ENCODE results near the gene SLC28A3.
"Not testable (repeated sequence)": the region's sequence is repeated elsewhere in the genome, so short reads cannot be mapped to it uniquely, and the experiment has no call there.

SLC28A3 gene

DNA sequence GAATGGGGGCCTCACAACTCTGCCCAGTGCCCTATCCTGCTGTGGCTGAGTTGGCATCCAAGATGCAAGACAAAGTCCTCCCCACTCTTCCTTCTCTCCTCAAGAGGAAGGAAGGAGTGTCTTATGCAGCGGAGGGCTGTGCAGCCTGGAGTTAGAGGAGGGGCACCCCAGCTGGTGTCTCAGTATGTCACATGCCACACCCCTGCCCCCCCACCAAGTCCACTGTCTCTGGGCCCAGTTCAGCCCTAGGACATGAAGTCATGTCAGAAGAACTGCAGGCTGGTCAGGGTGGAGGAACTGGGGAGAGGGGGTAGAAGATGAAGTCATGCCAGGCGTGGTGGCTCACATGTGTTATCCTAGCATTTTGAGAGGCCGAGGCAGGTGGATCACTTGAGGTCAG lies 28.0 kb upstream of the SLC28A3 start:
- no peak for DNase-seq (ENCODE audit: low read depth)
- TF ChIP-seq, protein P1, sequence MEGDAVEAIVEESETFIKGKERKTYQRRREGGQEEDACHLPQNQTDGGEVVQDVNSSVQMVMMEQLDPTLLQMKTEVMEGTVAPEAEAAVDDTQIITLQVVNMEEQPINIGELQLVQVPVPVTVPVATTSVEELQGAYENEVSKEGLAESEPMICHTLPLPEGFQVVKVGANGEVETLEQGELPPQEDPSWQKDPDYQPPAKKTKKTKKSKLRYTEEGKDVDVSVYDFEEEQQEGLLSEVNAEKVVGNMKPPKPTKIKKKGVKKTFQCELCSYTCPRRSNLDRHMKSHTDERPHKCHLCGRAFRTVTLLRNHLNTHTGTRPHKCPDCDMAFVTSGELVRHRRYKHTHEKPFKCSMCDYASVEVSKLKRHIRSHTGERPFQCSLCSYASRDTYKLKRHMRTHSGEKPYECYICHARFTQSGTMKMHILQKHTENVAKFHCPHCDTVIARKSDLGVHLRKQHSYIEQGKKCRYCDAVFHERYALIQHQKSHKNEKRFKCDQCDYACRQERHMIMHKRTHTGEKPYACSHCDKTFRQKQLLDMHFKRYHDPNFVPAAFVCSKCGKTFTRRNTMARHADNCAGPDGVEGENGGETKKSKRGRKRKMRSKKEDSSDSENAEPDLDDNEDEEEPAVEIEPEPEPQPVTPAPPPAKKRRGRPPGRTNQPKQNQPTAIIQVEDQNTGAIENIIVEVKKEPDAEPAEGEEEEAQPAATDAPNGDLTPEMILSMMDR (IDR thresholded peaks at IDR 0.05; ENCODE audit: control insufficient read depth, extremely low read depth, insufficient read depth), result no peak
- H3K4me3 ChIP-seq (ENCODE audit: low read depth, low read length), result no peak overlapping the region

DNA sequence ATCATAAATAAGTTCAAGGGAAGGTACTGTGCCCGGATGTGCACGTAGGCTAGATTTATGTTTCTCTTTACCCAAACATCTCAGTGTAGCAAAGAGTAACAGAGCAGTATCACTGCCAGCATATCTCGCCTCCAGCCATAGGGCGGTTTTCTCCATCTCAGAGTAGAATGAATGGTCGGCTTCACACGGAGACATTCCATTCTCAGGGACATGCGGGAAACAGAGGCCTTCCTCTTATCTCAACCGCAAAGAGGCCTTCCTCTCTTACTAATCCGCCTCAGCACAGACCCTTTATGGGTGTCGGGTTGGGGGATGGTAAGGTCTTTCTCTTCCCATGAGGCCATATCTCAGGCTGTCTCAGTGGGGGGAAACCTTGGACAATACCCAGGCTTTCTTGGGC lies 27.2 kb upstream of the SLC28A3 start:
- DNase-seq (ENCODE audit: low read depth), result not testable (repeated sequence)

DNA sequence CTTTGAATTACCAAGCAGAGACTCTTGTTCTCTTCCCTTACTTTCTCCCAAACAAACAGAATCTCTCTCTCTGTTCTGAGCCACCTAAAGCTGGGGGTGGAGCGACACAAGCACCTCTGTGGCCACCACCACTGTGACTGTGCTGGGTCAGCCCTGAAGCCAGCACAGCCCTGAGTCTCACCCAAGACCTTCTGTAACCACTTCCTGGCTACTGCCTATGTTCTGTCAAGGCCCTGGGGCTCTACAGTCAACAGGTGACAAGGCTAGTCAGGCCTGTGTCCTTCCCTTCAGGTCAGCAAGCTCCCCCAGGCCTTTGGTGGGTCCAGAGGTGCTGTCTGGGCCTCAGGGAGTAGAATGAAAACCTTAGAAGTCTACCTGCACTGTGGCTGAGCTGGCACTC lies 26.1 kb upstream of the SLC28A3 start:
- TF ChIP-seq, protein P1 (IDR thresholded peaks at IDR 0.05; ENCODE audit: control insufficient read depth, extremely low read depth, insufficient read depth), result no peak
- no peak overlapping the region for H3K4me3 ChIP-seq (ENCODE audit: low read depth, low read length)
- DNase-seq (ENCODE audit: low read depth), result no peak

More for the DNA sequence above, 27.2 kb upstream of the SLC28A3 start:
- not testable (repeated sequence) for H3K4me3 ChIP-seq (ENCODE audit: low read depth, low read length)

DNA sequence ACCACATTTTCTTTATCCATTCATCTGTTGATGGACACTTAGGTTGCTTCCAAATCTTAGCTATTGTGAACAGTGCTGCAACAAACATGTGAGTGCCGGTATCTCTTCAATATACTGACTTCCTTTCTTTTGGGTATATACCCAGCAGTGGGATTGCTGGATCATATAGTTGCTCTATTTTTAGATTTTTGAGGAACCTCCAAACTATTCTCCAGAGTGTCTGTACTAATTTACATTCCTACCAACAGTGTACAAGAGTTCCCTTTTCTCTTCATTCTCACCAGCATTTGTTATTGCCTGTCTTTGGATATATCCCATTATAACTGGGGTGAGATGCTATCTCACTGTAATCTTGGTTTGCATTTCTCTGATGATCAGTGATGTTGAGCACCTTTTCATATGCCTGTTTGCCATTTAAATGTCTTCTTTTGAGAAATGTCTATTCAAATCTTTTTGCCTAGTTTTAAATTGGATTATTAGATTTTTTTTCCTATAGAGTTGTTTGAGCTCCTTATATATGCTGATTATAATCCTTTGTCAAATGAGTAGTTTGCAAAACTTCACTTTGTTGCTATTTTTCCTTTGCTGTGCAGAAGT lies 24.4 kb upstream of the SLC28A3 start:
- not testable (repeated sequence) for DNase-seq (ENCODE audit: low read depth); H3K4me3 ChIP-seq (ENCODE audit: low read depth, low read length)

DNA sequence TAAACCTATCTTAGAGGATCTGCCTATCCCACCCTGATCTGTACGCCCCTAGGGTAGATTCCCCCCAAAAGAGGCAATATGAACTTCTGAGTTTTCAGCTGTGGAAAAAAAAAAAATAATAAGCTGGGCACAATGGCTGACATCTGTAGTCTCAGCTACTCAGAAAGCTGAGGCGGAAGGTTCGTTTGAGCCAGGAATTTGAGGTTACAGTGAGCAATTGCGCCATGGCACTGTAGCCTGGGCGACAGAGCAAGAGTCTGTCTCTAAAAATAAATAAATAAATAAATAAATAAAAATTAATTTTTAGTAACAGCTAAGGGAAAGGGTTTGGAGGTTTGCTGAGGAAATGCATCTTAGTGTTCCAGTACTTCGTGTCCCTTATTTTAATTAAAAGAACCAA lies 21.1 kb upstream of the SLC28A3 start:
- TF ChIP-seq, protein P1 (IDR thresholded peaks at IDR 0.05; ENCODE audit: control insufficient read depth, extremely low read depth, insufficient read depth), result no peak
- no peak for DNase-seq (ENCODE audit: low read depth)
- H3K4me3 ChIP-seq (ENCODE audit: low read depth, low read length), result no peak overlapping the region

GRCh38 chr9:84357275-84357674 lies 16.7 kb upstream of the SLC28A3 start:
- no peak for DNase-seq (ENCODE audit: low read depth)
- no peak overlapping the region for H3K4me3 ChIP-seq (ENCODE audit: low read depth, low read length)
- TF ChIP-seq, protein P1 (IDR thresholded peaks at IDR 0.05; ENCODE audit: control insufficient read depth, extremely low read depth, insufficient read depth), result no peak

GRCh38 chr9:84354035-84354434 lies 13.5 kb upstream of the SLC28A3 start:
- H3K4me3 ChIP-seq (ENCODE audit: low read depth, low read length), result no peak overlapping the region
- DNase-seq (ENCODE audit: low read depth), result no peak
- TF ChIP-seq, protein P1 (IDR thresholded peaks at IDR 0.05; ENCODE audit: control insufficient read depth, extremely low read depth, insufficient read depth), result no peak

DNA sequence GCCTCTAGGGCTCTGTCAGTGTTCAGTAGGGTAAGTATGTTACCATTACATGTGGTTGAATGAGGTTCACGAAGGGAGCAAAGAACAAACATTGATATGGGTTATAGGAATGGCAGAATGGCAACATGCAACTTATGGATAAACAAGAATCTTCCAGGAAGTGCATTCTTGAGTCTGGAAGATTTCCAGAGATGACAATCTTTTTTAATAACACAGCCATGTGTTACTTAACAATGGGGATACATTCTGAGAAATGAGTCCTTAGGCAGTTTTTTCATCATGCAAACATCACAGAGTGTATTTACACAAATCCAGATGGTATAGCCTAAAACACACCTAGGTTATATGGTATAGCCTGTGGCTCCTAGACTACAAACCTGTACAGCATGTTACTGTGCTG lies 9.1 kb upstream of the SLC28A3 start:
- no peak overlapping the region for H3K4me3 ChIP-seq (ENCODE audit: low read depth, low read length)
- peak; percentile 89 for DNase-seq (ENCODE audit: low read depth)
- TF ChIP-seq, protein P1 (IDR thresholded peaks at IDR 0.05; ENCODE audit: control insufficient read depth, extremely low read depth, insufficient read depth), result no peak
